ENCODE results near the gene SCAF4.

GRCh38 chr21:31686272-31686915, 45.5 kb downstream of the SCAF4 start:
- TF ChIP-seq POLR2A (IDR thresholded peaks at IDR 0.05; ENCODE audit: low read depth, low read length) (no peak), TAF1 (IDR thresholded peaks at IDR 0.05; ENCODE audit: borderline replicate concordance, low read depth, low read length) (no peak)
